Suppressor macrophage treated with lipopolysaccharide for 4 hours (primary cell): ENCODE results near the gene HSFY1.
"Not testable (repeated sequence)": the region's sequence is repeated elsewhere in the genome, so short reads cannot be mapped to it uniquely, and the experiment has no call there.

Experiments
- DNase-seq: peaks from one replicate; pipeline ENCODE4 v3.0.0-alpha.2; 2020

The HSFY1 gene, protein sequence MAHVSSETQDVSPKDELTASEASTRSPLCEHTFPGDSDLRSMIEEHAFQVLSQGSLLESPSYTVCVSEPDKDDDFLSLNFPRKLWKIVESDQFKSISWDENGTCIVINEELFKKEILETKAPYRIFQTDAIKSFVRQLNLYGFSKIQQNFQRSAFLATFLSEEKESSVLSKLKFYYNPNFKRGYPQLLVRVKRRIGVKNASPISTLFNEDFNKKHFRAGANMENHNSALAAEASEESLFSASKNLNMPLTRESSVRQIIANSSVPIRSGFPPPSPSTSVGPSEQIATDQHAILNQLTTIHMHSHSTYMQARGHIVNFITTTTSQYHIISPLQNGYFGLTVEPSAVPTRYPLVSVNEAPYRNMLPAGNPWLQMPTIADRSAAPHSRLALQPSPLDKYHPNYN

GRCh38 chrY:18546420-18546819 lies at the start of gene HSFY1:
TSS of gene HSFY1 (plus strand) at chrY:18546720. CDS start at chrY:18546788, 68 bp downstream.
- DNase-seq: not testable (repeated sequence)

GRCh38 chrY:18504266-18504665 lies 42.3 kb upstream of the HSFY1 start:
- DNase-seq: not testable (repeated sequence)

DNA sequence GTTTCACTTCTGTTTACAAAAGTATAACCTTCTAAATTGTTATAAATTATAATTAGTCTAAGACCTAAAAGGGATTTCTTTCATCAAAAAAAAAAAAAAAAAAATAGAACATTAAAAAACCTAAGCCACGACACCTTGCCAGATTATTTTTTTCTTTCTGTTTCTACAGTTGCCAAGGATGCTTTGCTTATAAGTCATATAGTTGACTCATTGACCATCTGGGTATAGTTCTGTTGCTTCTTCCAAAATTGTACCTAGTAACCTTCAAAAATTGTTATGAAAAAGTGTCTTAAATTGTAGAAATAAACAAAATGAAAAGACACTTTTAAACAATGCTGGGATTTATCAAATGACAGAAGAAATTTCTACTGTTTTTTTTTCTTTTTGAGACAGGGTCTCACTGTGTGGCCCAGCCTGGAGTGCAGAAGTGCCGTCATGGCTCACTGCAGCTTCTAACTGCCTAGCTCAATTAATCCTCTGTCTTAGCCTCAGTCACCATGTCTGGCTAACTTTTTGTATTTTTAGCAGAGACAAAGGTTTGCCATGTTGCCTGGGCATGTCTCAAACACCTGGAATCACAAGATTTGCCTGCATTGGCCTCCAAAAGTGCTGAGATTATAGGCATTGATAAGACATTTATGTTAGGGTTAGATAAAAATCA lies 15.4 kb upstream of the HSFY1 start:
- DNase-seq: not testable (repeated sequence)

- not testable (repeated sequence) for DNase-seq
These were observed 7.6 kb upstream of the HSFY1 start for GRCh38 chrY:18538952-18539351.

- DNase-seq: not testable (repeated sequence)
These were observed 6.6 kb downstream of the HSFY1 start for GRCh38 chrY:18553132-18553531.

GRCh38 chrY:18565915-18566314 lies 19.4 kb downstream of the HSFY1 start:
- DNase-seq: not testable (repeated sequence)
